ENCODE measurements around the gene TIGAR. TPM values are rescaled to one million over a fixed set of nuclear protein-coding genes. Genes with fewer than 3 reads are reported as not detected.

The TIGAR gene, protein sequence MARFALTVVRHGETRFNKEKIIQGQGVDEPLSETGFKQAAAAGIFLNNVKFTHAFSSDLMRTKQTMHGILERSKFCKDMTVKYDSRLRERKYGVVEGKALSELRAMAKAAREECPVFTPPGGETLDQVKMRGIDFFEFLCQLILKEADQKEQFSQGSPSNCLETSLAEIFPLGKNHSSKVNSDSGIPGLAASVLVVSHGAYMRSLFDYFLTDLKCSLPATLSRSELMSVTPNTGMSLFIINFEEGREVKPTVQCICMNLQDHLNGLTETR
- 10 to 100 TPM in 6 of 9 donors, 1 to 10 TPM in 3; 6.4 to 16.4 (median 14.0) TPM for total RNA-seq
- polyA plus RNA-seq, result 10 to 100 TPM in 1 of 2 donors, 1 to 10 TPM in 1; 3.6 to 10.2 TPM
- long read RNA-seq, donor 1, transcript TIGAR-201 (6 exons, 2,782 nt), result major isoform, 13 of 14 reads
- long read RNA-seq, donor 1, partial matches to known transcripts, result 0 of 14 reads
- long read RNA-seq, donor 1, other reads (novel, unspliced or antisense), result 1 of 14 reads
- long read RNA-seq, donor 2, transcript TIGAR-201 (6 exons, 2,782 nt), result major isoform, 44 of 48 reads
- long read RNA-seq, donor 2, partial matches to known transcripts, result 1 of 48 reads
- long read RNA-seq, donor 2, other reads (novel, unspliced or antisense), result 3 of 48 reads
- long read RNA-seq, donor 3, transcript TIGAR-201 (6 exons, 2,782 nt), result major isoform, 9 of 12 reads
- long read RNA-seq, donor 3, partial matches to known transcripts, result 0 of 12 reads
- long read RNA-seq, donor 3, other reads (novel, unspliced or antisense), result 3 of 12 reads

- no peaks in the 10 kb centered on the region for H3K27me3 ChIP-seq
- peak; percentile 95 to 97 (median 96) for DNase-seq
- peaks cover 4 to 43% (median 16%) of the 10 kb centered on the region in 12 donors for H3K4me1 ChIP-seq
- intact Hi-C loops (cut with DNase I), result loop anchor here in 1 of 10 donors (5.0 kb wide), 1 partner anchor 44 kb away; no protein-coding TSS in a partner anchor
- peak; percentile 99 to 100 (median 100) for ATAC-seq
- 0 to 1% (median 0%) methylated on average over 52 to 76 of the region's 76 CpGs for WGBS, 4 donors
- H3K36me3 ChIP-seq, result peaks cover 0 to 6% (median 0%) of the 10 kb centered on the region in 9 donors
- TF ChIP-seq POLR2A (IDR thresholded peaks at IDR 0.05), result peak in 1 of 2 donors; percentile 95
- TF ChIP-seq, protein P1, sequence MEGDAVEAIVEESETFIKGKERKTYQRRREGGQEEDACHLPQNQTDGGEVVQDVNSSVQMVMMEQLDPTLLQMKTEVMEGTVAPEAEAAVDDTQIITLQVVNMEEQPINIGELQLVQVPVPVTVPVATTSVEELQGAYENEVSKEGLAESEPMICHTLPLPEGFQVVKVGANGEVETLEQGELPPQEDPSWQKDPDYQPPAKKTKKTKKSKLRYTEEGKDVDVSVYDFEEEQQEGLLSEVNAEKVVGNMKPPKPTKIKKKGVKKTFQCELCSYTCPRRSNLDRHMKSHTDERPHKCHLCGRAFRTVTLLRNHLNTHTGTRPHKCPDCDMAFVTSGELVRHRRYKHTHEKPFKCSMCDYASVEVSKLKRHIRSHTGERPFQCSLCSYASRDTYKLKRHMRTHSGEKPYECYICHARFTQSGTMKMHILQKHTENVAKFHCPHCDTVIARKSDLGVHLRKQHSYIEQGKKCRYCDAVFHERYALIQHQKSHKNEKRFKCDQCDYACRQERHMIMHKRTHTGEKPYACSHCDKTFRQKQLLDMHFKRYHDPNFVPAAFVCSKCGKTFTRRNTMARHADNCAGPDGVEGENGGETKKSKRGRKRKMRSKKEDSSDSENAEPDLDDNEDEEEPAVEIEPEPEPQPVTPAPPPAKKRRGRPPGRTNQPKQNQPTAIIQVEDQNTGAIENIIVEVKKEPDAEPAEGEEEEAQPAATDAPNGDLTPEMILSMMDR (IDR thresholded peaks at IDR 0.05), result no peak
- peak within 1 kb of the TSS; percentile 78 to 99 (median 94) for H3K4me3 ChIP-seq
- no peaks in the 10 kb centered on the region for H3K9me3 ChIP-seq
- peak within 1 kb of the TSS; percentile 78 to 95 (median 91) for H3K27ac ChIP-seq
Observed at GRCh38 chr12:4320853-4321701, at the start of gene TIGAR. Gene TIGAR, plus strand, starts transcription at chr12:4321213. Its CDS starts 59 bp downstream, at chr12:4321272.

GRCh38 chr12:4271717-4272423 lies 49.1 kb upstream of the TIGAR start:
- Histone ChIP-seq H3K36me3 (peaks cover 0 to 9% (median 6%) of the 10 kb centered on the region in 9 donors), H3K4me3 (peak overlapping the region; percentile 28 to 96 (median 88)), H3K9me3 (no peaks in the 10 kb centered on the region), H3K27ac (peak overlapping the region; percentile 37 to 98 (median 94)), H3K4me1 (peaks cover 0 to 63% (median 39%) of the 10 kb centered on the region in 12 donors), H3K27me3 (peaks cover 0 to 29% (median 5%) of the 10 kb centered on the region in 9 donors)
- TF ChIP-seq POLR2A (IDR thresholded peaks at IDR 0.05), result peak in 1 of 2 donors; percentile 63
- TF ChIP-seq, protein P1 (IDR thresholded peaks at IDR 0.05), result no peak
- ATAC-seq, result peak; percentile 48 to 61 (median 56)
- WGBS, 4 donors, result 0 to 3% (median 0%) methylated on average over 32 to 43 of the region's 43 CpGs
- intact Hi-C loops (cut with DNase I), result loop anchor here in 3 of 10 donors (5.0 to 10.0 kb wide), 2 partner anchors 237 to 400 kb away; partner anchors contain the start of gene PARP11 (in 1 of the 3)
- peak; percentile 85 to 87 (median 86) for DNase-seq

DNA sequence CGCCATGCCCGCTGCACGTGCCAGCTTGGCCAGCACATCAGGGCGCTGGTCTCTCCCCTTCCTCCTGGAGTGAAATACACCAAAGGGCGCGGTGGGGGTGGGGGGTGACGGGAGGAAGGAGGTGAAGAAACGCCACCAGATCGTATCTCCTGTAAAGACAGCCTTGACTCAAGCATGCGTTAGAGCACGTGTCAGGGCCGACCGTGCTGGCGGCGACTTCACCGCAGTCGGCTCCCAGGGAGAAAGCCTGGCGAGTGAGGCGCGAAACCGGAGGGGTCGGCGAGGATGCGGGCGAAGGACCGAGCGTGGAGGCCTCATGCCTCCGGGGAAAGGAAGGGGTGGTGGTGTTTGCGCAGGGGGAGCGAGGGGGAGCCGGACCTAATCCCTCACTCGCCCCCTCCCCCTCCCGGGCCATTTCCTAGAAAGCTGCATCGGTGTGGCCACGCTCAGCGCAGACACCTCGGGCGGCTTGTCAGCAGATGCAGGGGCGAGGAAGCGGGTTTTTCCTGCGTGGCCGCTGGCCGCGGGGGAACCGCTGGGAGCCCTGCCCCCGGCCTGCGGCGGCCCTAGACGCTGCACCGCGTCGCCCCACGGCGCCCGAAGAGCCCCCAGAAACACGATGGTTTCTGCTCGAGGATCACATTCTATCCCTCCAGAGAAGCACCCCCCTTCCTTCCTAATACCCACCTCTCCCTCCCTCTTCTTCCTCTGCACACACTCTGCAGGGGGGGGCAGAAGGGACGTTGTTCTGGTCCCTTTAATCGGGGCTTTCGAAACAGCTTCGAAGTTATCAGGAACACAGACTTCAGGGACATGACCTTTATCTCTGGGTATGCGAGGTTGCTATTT lies 48.4 kb upstream of the TIGAR start:
- intact Hi-C loops (cut with DNase I), result loop anchor here in 3 of 10 donors (5.0 to 10.0 kb wide), 2 partner anchors 238 to 400 kb away; partner anchors contain the start of gene PARP11 (in 1 of the 3)
- H3K4me3 ChIP-seq, result peak overlapping the region; percentile 28 to 96 (median 88)
- no peaks in the 10 kb centered on the region for H3K9me3 ChIP-seq
- H3K27me3 ChIP-seq, result peaks cover 0 to 29% (median 5%) of the 10 kb centered on the region in 9 donors
- ATAC-seq (peak in 2 of 4 donors; percentile 0), DNase-seq (peak; percentile 52 to 74 (median 68))
- WGBS, 4 donors, result 0 to 1% (median 1%) methylated on average over 26 to 62 of the region's 62 CpGs
- peaks cover 0 to 15% (median 12%) of the 10 kb centered on the region in 9 donors for H3K36me3 ChIP-seq
- peak overlapping the region in 11 of 12 donors; percentile 53 to 98 (median 95) for H3K27ac ChIP-seq
- peaks cover 0 to 71% (median 46%) of the 10 kb centered on the region in 12 donors for H3K4me1 ChIP-seq
- no peak for TF ChIP-seq POLR2A (IDR thresholded peaks at IDR 0.05)
- TF ChIP-seq, protein P1 (IDR thresholded peaks at IDR 0.05), result no peak
